Measurements from ENCODE around the gene DDAH2. TPM values are rescaled to one million over a fixed set of nuclear protein-coding genes. Genes with fewer than 3 reads are reported as not detected.

DDAH2 gene
- total RNA-seq, 1 donor from 2014 or later = 266 TPM

- H3K27me3 Mint-ChIP-seq (ENCODE audit: unreplicated experiment) = peaks cover 5% of the 10 kb centered on the region
- H3K4me1 Mint-ChIP-seq (ENCODE audit: low read depth, unreplicated experiment) = peaks cover 3% of the 10 kb centered on the region
- no peak overlapping the region for H3K27ac Mint-ChIP-seq (ENCODE audit: unreplicated experiment)
- no peak for TF ChIP-seq CTCF (IDR thresholded peaks at IDR 0.05; ENCODE audit: partially characterized antibody, unreplicated experiment)
- peaks cover 7% of the 10 kb centered on the region for H3K9me3 Mint-ChIP-seq (ENCODE audit: unreplicated experiment)
- H3K36me3 Mint-ChIP-seq (ENCODE audit: unreplicated experiment) = no peaks in the 10 kb centered on the region
- H3K4me3 Mint-ChIP-seq (ENCODE audit: unreplicated experiment) = no peak overlapping the region
- no peak for DNase-seq
Observed at GRCh38 chr6:31686483-31686882, 42.6 kb downstream of the DDAH2 start.

GRCh38 chr6:31683591-31683990 is 45.5 kb downstream of the DDAH2 start:
- H3K27ac Mint-ChIP-seq (ENCODE audit: unreplicated experiment) = no peak overlapping the region
- H3K4me1 Mint-ChIP-seq (ENCODE audit: low read depth, unreplicated experiment) = peaks cover 12% of the 10 kb centered on the region
- peaks cover 17% of the 10 kb centered on the region for H3K9me3 Mint-ChIP-seq (ENCODE audit: unreplicated experiment)
- no peak for DNase-seq
- H3K36me3 Mint-ChIP-seq (ENCODE audit: unreplicated experiment) = no peaks in the 10 kb centered on the region
- peaks cover 11% of the 10 kb centered on the region for H3K27me3 Mint-ChIP-seq (ENCODE audit: unreplicated experiment)
- H3K4me3 Mint-ChIP-seq (ENCODE audit: unreplicated experiment) = peak overlapping the region; percentile 80
- no peak for TF ChIP-seq CTCF (IDR thresholded peaks at IDR 0.05; ENCODE audit: partially characterized antibody, unreplicated experiment)

GRCh38 chr6:31681135-31681671 is 47.9 kb downstream of the DDAH2 start:
- Mint-ChIP-seq H3K27me3 (ENCODE audit: unreplicated experiment) (peaks cover 13% of the 10 kb centered on the region), H3K36me3 (ENCODE audit: unreplicated experiment) (no peaks in the 10 kb centered on the region), H3K4me1 (ENCODE audit: low read depth, unreplicated experiment) (peaks cover 12% of the 10 kb centered on the region), H3K9me3 (ENCODE audit: unreplicated experiment) (peaks cover 19% of the 10 kb centered on the region), H3K27ac (ENCODE audit: unreplicated experiment) (no peak overlapping the region), H3K4me3 (ENCODE audit: unreplicated experiment) (peak overlapping the region; percentile 89)
- no peak for DNase-seq
- TF ChIP-seq CTCF (IDR thresholded peaks at IDR 0.05; ENCODE audit: partially characterized antibody, unreplicated experiment) = no peak

- peak within 1 kb of the TSS; percentile 89 for H3K4me3 Mint-ChIP-seq (ENCODE audit: unreplicated experiment)
- peaks cover 17% of the 10 kb centered on the region for H3K9me3 Mint-ChIP-seq (ENCODE audit: unreplicated experiment)
- H3K4me1 Mint-ChIP-seq (ENCODE audit: low read depth, unreplicated experiment) = peaks cover 12% of the 10 kb centered on the region
- H3K27ac Mint-ChIP-seq (ENCODE audit: unreplicated experiment) = peak within 1 kb of the TSS; percentile 77
- H3K27me3 Mint-ChIP-seq (ENCODE audit: unreplicated experiment) = peaks cover 12% of the 10 kb centered on the region
- peak; percentile 81 for DNase-seq
- H3K36me3 Mint-ChIP-seq (ENCODE audit: unreplicated experiment) = no peaks in the 10 kb centered on the region
- TF ChIP-seq CTCF (IDR thresholded peaks at IDR 0.05; ENCODE audit: partially characterized antibody, unreplicated experiment) = peak; percentile 45
Observed at GRCh38 chr6:31680226-31681134, 48.6 kb downstream of the DDAH2 start, which contains the start of gene LY6G5C. TSS of gene LY6G5C (minus strand) at chr6:31681067. CDS start at chr6:31680373, 694 bp downstream.

- Mint-ChIP-seq H3K4me1 (ENCODE audit: low read depth, unreplicated experiment) (peaks cover 9% of the 10 kb centered on the region), H3K27ac (ENCODE audit: unreplicated experiment) (peak overlapping the region; percentile 10), H3K9me3 (ENCODE audit: unreplicated experiment) (peaks cover 15% of the 10 kb centered on the region), H3K27me3 (ENCODE audit: unreplicated experiment) (peaks cover 12% of the 10 kb centered on the region), H3K4me3 (ENCODE audit: unreplicated experiment) (no peak overlapping the region), H3K36me3 (ENCODE audit: unreplicated experiment) (no peaks in the 10 kb centered on the region)
- no peak for TF ChIP-seq CTCF (IDR thresholded peaks at IDR 0.05; ENCODE audit: partially characterized antibody, unreplicated experiment)
- no peak for DNase-seq
Observed at GRCh38 chr6:31677955-31678354, 51.1 kb downstream of the DDAH2 start.
